HG03469 (cell line): ENCODE data around the gene COMT.

ENCODE experiments used
- ATAC-seq: cut with Tn5 transposase; IDR thresholded peaks from one replicate; pipeline ENCODE4 v1.9.1; 2021; ENCODE audit warnings: mild to moderate bottlenecking, moderate library complexity, moderate number of reproducible peaks; ENCODE audit not compliant: unreplicated experiment

COMT gene

DNA sequence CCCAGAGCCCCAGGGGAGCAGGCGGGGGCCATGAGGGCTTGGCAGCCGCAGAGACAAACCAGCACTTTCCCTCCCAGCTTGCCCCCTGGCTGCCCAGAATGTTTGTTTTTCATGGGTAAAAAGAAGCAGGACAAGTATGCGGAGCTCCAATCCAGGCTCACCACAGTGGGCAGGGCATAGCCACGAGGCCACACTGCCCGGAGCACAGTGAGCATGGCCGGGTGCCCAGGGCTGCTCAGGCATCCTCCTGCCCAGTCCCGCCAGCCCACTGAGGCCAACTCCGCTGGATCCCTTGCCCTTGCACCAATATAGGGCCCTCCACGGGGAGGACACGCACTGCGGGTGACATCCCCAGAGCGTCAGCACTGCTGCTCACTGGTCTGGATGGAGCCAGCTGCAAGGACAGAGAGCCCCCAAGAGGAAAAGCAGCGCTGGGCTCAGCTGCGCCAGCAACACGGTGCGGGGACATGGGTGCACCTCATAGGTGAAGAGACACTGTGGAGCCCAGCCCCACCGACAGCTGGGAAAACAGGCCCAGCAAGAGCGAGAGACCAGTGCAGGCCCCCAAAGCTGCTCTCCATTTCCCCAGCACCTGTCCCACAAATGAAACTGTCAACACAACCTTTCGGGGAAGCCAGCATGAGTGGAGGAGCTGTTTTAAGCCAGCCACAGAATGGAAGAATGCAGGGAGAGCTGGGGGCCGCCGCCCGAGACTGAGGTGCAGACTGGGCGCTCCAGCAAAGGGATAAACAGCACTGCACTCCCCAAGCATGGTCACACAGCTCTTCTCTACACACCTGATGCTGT is 50.3 kb downstream of the COMT start:
- no peak for ATAC-seq

DNA sequence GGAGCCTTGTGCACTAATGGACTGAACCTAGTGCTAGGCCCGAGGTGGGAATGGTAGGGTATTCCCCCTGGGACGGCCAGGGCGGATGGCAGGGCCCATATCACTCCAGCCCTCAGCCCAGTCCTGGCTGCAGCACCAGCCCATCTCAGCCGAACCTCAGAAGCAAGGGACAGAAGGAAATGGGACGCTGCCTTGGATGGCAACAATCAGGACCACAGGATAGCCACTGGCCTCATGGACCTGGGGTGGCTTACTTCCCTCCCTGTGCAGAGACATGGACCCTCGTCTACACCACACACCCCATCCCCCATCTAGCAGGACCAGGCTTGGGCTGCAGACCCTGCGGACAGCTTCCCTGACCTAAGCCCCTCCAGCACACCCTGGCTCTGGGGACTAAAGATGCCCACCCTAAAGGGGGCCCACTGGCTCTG is 50.9 kb downstream of the COMT start:
- ATAC-seq = no peak

DNA sequence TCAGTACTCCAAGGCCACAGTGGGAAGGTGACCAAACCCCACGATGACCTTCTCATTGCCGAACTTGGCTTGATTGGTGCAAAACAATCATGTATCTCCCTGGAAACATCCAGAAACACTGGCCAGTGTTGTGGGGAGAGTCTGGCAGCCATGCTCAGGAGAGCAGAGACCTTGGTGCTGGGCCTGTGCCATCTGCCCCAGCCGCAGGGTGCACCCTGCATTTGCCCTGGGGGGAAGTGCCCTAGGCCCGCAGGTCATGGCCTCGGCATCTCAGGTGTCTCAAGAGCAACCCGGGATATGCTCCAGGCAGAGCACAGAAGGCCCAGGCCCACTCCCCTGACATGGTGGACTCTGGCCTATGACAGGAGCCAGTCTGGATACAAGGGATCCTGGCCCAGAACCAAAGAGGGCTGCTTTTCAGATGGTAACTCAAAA is 51.4 kb downstream of the COMT start:
- ATAC-seq = no peak

DNA sequence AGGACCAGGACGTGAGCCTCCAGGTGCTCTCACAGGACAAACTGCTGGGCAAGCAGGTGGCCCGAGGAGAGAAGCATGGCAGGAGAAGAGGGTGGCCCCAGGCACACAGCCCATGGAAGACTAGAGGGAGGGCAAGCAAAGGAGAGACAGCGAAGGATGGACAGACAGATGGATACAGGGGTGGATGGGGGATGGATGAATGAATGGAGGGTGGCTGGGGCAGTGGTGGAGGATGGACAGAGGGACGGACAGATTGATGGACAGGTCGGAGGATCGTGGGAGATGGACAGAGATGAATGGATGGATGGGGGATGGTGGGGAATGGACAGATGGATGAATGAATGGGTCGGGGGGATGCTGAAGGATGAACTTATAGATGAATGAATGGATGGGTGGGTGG is 52.4 kb downstream of the COMT start:
- ATAC-seq = no peak

DNA sequence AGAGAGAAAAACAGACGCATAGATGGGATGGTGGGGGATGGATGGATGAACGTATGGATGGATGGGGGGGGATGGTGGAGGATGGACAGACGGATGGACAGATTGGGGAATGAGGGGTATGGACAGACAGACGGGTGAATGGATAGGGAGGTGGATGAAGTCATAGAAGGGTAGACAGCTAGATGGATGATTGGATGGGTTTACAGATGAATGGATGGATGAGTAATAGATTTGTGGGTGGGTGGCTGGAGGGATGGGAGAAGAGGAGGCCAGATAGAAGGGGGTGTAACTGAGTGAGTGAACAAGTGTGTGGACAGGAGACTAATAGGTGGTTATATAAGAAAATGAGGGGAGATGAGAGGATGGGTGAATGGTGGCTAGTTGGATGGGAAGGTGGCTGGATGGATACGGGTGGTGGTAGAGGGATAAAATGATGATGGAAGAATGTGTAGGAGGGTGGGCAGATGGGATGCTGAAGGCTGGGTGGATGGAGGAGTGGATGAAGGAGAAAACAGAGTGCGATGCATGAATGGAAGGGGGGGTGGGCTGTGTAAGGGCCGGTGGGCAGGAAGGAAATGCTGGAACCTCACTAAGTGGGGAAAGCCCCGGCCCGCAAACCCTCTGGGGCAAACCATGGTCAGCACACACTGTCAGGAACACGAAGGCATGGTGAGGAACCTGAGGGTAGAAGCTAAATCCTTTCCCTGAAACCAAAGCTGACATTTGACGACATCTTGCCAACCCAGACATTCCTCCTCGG is 53.5 kb downstream of the COMT start:
- ATAC-seq = no peak

DNA sequence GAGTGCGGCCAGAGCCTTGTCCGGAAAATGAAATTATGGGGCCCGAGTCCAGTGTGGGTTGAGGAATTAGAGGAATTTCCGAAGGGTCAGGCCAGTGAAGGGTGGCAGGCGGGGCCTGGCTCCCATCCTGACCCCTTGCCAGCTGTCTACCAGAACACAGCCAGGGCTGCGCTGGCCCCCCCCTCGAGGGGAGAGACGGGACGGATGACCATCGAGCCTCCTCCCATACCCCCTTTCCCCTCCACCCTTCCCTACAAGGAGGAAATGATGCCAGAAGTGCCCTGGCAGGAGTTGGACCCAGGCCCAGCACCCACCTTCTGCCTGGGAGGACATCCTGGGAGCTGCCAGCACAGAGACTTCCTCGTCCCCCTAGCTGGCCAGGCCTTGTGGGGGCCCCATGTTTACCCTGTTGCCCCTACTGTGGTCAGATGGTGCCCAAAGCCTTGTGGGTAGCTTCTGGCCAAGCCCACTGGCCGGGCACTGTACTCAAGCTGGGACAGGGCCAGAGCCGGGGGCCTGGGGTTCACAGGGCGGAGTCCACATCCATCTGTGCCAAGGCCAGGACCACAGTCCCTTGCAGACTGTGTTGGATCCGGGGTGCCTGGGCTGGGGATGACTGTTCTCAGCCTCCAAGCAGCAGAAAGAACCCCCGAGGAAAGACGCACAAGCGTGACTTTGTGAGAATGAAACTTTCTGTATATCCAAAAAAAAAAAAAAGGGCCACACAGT is 54.2 kb downstream of the COMT start:
- ATAC-seq = no peak

DNA sequence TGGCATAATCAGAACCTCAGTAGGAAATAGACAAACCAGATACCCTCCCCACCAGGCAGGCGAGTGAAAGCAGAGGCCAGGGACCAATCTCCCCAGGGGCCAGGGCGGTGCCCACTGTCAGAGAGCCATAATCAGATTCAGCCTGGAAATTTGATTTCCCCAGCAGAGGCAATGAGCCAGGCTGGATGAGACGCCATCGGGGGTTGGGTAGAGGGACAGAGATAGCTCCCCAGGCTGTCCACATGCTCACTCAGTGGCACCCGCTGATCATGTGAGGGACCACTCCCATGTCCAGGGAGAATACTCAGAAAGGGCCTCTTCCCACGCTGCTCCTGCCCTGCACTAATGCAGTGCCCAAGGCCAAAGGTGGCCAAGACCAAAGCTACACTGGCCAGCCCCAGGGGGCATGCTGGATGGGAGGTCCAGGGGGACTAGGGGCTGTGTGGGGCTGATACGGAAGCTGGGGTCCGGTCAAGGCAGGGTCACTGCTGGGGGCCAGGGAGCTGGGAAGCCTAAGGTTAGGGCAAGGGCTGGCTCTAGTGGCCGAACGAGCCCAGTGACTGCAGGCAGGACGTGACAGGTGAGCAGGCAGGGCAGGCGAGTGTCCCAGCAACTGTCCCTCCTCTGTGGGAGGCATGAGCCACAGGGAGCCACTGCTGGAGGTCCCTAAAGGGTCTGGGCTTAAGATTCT is 55.3 kb downstream of the COMT start:
- no peak for ATAC-seq

DNA sequence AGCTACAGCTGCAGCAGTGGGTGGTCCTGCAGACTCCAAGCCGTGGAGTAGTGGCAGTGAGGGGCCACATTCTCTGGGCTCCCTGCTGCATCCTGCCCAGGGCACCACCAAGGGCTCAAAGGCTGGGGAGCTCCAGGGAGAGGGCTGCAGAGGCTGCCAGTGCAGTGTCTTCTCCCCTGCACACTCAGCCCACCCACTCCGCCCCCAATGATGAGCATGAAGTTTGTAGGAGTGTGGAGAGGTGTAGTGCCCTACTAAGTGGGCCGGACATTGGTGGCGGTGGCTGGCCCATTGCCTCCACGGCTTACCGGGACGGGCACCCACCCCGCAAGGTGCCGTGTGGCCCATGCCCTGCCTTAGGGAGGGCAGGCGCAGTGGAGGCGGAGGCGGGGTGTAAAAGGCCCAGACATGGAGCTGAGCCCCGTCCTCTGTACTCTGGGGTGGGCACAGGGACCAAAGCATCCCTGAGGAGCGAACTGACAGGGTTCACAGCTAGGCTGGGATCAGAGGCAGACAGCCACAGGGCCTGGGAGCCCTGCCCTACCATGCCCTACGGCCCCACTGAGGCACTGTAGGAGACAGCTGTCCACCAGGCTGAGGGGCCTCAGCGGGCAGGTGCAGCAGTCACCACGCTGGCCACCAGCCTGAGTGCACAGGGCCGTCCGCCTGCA is 56.1 kb downstream of the COMT start:
- no peak for ATAC-seq

DNA sequence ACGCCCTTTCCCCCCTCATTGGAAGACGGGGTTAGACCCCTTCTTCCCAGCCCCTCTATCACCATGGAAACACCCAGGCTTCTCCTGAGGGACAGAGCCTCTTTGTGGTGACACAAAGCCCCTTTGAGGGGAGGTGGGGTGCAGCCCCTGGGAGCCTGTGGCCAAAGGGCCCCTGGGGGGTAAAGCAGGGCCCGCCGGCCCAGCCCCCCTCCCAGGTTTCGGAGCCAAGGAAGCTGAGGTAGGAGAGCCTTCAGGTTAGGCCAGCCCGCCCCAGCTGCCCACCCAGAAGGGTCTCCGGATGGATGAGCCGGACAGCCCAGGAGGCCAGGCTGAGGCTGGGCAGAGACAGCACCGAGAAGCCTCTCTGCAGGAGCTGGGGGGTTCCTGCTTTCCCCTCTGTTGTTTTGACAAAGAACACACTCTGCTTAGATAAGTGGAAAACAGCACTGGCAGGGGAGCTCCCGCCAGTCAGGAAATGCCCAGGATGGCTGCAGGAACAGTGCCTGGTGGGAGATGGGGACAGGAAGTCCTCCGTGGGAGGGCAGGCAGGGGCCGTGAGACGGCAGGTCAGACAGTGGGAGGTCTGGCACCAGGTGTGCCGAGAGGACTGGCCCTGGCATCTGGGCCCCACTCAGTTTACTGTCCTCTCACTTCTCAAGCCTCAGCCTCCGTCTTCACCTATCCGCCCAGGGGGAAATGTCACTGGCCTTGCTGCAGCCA is 56.8 kb downstream of the COMT start:
- no peak for ATAC-seq

DNA sequence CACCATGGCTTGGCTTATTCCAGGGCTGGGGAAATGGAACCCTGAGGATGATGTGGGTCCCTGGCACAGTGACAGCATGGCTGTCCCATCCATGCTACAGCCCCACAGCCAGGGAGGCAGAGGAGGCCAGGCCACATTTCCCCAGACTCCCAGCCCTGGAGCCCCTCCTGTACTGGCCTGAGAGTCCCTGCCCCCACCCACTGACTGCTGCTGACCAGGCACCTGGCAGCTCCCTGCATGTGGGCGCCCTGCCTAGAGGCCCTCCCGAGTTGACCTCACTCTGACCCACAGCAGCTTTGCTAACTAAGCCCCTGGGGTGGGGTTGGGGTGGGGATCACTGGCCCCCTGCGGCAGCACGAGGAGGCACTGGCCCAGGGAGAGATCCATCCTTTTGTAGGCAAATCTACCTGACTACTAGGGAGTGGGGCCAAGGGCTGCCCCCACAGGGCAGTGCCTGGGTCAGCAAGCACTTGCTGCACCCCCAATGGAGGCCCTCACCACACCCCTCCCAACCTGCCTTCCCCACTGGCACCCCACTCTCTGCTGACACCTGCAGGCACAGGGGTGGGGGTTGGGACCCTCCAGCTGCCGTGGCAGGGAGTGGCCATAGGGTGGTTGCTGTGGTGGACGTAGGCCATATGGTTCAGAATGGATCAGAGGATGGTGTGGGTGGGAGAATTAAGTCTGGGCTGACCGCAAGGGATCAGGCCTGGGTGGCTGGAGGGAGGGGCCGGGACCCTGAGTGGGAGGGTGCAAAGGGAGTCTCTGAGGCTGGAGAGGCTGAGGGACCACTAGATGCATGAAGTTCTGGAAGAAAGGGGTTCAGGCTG is 57.6 kb downstream of the COMT start:
- no peak for ATAC-seq

DNA sequence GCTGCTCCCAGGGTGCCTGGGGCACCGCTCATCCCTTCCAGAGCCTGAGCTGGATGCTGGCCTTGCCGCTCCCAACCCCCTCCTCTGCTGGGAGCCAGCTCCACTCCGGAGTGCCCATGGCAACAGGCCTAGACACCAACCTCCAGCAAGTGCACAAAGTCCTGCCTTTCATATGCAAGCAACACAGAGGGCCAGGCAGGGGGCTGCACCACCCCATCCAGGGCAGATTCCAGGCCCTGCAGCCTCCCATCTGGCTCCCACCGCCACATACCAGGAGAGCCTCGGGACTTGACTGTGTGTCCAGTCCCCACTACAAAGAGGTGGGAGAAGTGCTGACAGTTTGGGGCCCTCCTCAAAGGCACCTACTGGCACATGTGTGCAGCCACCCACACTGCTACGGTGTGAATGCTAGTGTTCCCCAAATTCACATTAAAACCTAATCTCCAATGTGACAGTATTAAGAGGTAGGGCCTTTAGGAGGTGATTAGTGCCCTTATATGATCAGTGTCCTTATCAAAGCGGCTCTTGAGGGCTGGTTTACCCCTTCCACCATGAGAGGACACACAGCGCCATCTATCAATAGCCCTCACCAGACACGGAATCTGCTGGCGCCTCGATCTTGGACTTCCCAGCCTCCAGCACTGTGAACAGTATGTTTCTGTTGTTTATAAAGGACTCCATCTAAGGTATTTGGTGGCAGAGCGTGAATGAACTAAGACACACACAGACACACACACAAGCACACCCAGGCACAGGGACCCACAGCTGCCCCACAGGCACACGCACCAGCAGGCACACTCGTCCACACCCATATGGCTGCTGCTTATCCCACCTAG is 58.9 kb downstream of the COMT start:
- ATAC-seq = no peak

DNA sequence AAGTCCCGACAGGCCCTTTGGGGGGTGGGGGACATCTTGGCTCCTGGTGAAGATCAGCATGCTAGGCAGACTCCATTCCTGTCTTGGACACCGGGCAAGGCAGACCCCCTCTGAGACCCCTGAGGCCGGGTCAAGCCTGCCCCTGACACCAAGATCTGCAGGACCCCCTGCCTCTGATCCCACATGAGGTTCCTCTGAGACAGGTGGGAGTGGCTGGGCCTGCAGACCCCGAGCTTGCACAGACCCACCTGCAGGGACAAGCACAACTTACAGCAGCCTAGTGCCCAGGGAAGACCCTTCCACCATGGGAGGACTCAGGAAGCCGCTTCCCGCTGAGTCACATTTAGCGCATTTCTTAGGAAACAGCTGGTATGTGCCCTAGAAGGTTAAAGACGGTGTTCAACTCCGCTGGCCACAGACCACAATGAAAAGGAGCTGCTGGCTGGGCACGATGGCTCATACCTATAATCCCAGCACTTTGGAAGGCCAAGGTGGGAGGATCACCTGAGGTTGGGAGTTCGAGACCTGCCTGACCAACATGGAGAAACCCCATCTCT is 59.6 kb downstream of the COMT start:
- ATAC-seq = no peak

DNA sequence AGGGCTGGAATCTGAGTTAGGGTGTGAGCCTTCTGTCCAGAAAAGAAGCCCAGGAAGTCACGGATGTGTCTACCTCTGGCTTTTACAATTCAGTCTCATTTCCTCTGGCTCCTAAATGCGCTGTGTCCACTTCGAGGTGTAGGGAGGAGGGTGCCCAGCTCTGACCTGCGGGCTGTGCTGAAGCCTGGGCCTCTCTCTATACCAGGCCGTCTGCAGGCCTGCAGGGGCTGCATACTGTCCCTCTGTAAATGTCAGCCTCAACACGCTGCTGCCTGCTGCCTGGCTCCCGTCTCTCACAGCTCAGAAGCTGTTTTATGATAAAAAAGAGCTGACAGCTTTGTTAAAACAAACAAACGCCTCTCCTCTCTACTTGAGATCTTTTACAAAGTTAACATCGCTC is 60.6 kb downstream of the COMT start:
- no peak for ATAC-seq

DNA sequence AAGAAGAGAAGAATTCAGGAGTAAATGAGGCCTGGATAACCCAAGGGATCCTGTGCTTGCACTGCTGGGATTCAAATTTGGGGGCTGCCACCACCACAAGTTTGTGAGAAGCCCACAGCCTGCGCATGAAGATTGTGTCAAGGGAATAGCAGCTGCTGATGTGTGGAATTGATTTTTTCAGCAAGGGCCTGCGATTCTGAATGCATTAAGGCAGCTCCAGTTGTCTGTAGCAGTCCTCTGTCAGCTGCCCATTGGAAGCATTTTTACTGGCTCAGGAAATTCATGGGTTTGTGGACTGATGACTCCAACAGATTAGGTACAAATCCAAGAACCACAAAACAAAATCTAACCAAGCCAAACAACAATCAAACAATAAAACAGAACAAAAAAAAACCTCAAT is 61.1 kb downstream of the COMT start:
- no peak for ATAC-seq

DNA sequence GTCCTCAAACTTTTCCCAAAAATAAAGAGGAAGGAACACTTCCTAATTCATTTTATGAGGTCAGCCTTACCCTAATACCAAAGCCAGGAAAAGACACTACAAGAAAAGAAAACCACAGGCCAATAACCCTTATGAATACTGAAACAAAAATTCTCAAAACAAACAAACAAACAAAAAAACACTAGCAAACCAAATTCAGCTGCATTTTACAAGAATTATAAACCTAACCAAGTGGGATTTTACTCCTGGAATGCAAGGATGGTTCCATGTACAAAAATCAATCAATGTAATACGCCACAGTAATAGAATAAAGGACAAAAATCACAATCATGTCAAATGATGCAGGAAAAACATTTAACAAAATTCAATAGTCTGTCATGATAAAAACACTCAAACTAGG is 61.7 kb downstream of the COMT start:
- no peak for ATAC-seq

DNA sequence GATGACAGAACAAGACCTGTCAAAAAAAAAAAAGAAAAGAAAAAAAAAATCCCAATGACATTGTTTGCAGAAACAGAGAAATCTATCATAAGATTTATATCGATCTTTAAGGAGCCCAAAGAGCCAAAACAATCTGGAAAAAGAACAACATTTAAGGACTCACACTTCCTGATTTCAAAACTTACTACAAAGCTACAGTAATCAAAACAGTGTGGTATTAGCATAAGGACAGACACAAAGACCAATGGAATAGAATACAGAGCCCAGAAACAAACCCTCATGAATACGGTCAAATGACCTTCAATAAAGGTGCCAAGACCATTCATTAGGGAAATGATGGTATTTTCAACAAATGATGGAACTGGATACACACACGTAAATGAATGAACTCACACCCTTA is 62.9 kb downstream of the COMT start:
- no peak for ATAC-seq

DNA sequence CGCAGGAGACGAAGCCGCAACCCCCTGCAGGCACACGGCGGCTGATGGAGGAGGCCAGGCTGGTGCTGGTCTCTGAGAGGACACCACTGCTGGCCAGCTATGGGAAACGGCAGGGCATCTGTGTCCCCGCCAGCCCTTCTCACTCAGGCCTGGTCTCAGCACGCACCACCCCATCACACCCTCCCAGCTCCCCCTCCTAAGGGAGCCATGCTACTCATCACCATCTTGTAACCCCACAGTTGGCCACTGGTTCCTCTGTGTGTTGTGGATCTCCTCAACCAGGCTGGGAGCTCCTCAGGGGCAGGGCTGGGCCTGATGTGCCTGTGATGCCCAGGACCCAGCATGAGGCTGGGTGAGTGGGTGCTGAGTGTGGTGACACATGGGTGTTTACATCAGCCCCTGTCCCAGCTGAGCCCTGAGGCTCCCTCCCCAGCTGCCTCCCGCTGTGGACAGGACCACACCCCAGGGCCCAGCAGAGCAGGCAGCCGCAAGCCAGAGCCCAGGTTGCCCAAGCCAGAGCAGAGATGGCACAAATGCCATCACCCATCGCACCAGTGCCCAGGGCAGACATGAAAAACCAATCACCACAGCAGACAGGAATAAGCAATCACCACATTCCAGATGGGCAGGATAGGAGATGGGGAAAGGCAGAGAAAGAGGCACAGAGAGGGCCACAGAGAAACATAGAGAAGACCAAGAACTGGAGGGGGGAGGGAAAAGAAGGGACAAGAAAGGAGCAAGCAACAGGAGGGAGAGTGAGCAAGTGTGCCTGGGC is 66.8 kb downstream of the COMT start:
- ATAC-seq = no peak
